NCI-H524 (cell line): Measurements from ENCODE around the gene CTPS2.
"Not testable (repeated sequence)": the region's sequence is repeated elsewhere in the genome, so short reads cannot be mapped to it uniquely, and the experiment has no call there.

Experiments used
- DNase-seq, 2 experiments: peaks; one replicate each; lab custom pipeline; 2025; lab: John Stamatoyannopoulos, UW

The CTPS2 gene

GRCh38 chrX:16712548-16713155 lies at the start of gene CTPS2:
TSS of gene CTPS2 (minus strand) at chrX:16712669. CDS start at chrX:16702902, 9,767 bp downstream.
- DNase-seq = peak; percentile 52 to 63

- not testable (repeated sequence) for DNase-seq
Measured at GRCh38 chrX:16761500-16761899, 49.0 kb upstream of the CTPS2 start.

GRCh38 chrX:16756724-16757123 lies 44.3 kb upstream of the CTPS2 start:
- DNase-seq = peak in 1 of 2 experiments; percentile 9

GRCh38 chrX:16754019-16754418 lies 41.5 kb upstream of the CTPS2 start:
- DNase-seq = no peak

- DNase-seq = no peak
Measured at GRCh38 chrX:16750136-16750535, 37.7 kb upstream of the CTPS2 start.

GRCh38 chrX:16748425-16748824 lies 36.0 kb upstream of the CTPS2 start:
- no peak for DNase-seq

GRCh38 chrX:16745659-16746058 lies 33.2 kb upstream of the CTPS2 start:
- no peak for DNase-seq

- no peak for DNase-seq
Measured at GRCh38 chrX:16745102-16745501, 32.6 kb upstream of the CTPS2 start.

GRCh38 chrX:16743604-16744325 lies 31.3 kb upstream of the CTPS2 start:
- DNase-seq = no peak

GRCh38 chrX:16739574-16739973 lies 27.1 kb upstream of the CTPS2 start:
- no peak for DNase-seq

GRCh38 chrX:16737024-16737423 lies 24.6 kb upstream of the CTPS2 start:
- DNase-seq = no peak

- no peak for DNase-seq
Measured at GRCh38 chrX:16733013-16733412, 20.5 kb upstream of the CTPS2 start.

GRCh38 chrX:16730450-16730849 lies 18.0 kb upstream of the CTPS2 start:
- no peak for DNase-seq

GRCh38 chrX:16727637-16728036 lies 15.2 kb upstream of the CTPS2 start:
- DNase-seq = no peak

GRCh38 chrX:16726347-16726988 lies 14.0 kb upstream of the CTPS2 start:
- not testable (repeated sequence) for DNase-seq

- no peak for DNase-seq
Measured at GRCh38 chrX:16725072-16725471, 12.6 kb upstream of the CTPS2 start.

GRCh38 chrX:16722481-16722880 lies 10.0 kb upstream of the CTPS2 start:
- DNase-seq = no peak

GRCh38 chrX:16719334-16720084 lies 7.0 kb upstream of the CTPS2 start, which contains the start of gene SYAP1:
TSS of gene SYAP1 (plus strand) at chrX:16719612. CDS start at chrX:16719725, 113 bp downstream.
- peak; percentile 96 to 97 for DNase-seq

- DNase-seq = no peak
Measured at GRCh38 chrX:16718824-16719333, 6.4 kb upstream of the CTPS2 start.

- DNase-seq = not testable (repeated sequence)
Measured at GRCh38 chrX:16716451-16716850, 4.0 kb upstream of the CTPS2 start.

- not testable (repeated sequence) for DNase-seq
Measured at GRCh38 chrX:16715638-16716037, 3.2 kb upstream of the CTPS2 start.

GRCh38 chrX:16714504-16714903 lies 2.0 kb upstream of the CTPS2 start:
- no peak for DNase-seq
